ENCODE data around the gene ZNF326.

ZNF326 gene

DNA sequence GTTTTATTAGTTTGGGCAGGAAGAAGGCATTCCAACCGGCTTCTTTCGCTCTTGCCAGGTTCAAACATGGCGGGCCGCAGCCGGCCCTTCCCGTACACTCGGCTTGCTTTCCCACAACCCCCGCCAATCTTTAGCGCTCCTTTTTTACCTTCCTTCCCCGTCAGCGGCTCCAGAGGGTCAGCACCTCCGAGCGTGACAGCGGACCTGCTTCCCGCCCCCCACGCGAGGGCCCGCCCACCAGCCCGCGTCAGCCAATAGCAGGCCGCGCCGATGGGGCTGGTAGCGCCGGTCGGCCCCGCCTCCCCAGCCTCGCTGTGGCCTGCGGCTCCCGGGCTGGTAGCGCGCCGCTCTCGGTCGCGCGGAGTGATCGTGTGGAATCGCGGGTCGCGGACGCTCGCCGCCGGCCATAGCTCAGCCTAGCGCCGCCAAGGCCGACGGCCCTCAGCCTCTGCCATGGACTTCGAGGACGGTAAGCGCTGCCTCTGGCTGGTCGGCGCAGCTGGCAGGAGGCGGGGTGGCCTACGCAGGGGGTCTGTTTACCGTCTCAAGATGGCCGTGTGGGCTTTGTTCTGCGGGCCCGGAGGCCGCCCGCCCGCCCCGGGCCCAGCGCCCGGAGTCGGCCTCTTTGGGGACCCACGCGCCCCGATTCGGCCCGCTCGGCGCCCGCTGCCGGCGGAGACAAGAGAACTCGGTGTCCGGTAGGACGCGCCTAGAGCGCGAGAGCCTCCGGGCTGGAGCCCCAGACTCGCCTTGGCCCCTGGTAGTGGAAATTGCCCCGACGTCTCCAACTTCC lies at the start of gene ZNF326:
TSS of gene ZNF326 (plus strand) at position 306 of the 793 bp plus-strand sequence. CDS start at position 454, 148 bp downstream.
- peak; percentile 98 for DNase-seq

- DNase-seq = no peak
Measured at GRCh38 chr1:89945852-89946476, 48.9 kb upstream of the ZNF326 start.

- no peak for DNase-seq
Measured at GRCh38 chr1:89946532-89946931, 48.4 kb upstream of the ZNF326 start.

DNA sequence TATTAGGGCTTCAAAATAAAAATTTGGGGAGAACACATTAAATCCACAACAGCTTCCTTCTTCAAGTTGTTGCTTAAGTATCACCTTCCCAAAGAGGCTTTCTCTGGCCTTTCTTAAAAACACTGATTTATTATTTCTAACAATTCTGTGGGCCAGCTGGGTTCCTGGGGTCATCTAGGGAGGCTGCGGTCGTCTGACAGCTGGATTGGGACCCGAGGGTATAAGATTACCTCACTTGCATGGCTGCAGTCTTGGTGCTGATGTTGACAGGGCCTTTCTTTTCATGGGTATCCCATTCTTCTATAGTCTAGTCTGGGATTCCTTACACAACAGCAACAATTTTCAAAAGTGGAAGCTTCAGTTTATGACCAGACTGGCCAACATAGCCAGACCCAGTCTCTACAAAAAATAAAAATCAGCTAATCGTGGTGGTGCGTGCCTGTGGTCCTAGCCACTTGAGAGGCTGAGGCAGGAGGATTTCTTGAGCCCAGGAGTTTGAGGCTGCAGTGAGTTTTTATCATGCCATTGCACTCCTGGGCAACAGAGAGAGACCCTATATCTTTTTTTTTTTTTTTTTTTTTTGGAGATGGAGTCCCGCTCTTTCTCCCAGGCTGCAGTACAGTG lies 46.1 kb upstream of the ZNF326 start:
- no peak for DNase-seq

- no peak for DNase-seq
Measured at GRCh38 chr1:89949991-89950624, 44.8 kb upstream of the ZNF326 start.

- DNase-seq = no peak
Measured at GRCh38 chr1:89950703-89951102, 44.2 kb upstream of the ZNF326 start.

GRCh38 chr1:89951766-89952604 lies 42.9 kb upstream of the ZNF326 start:
- no peak for DNase-seq

DNA sequence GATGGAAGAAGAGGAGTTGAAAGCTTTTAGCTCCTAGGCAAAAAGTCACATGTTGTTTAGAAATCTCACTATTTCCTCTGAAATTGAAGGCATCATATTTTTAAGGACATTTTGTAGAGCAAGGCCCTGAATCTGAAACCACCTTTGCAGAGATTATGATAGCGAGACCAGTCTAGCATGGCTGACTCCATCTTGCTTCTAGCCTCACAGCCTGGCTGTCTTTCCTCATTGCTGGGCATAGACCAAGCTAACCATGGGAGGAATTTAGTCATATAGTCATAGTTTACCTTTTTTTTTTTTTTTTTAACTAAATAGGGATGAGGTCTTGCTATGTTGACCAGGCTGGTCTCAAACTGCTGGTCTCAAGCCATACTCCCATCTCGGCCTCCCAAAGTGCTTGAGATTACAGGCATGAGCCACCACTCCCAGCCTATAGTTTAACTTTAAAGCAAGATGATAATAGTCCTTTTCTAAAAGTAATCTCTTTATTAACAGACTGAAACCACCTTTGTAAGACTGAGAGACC lies 42.2 kb upstream of the ZNF326 start:
- no peak for DNase-seq

GRCh38 chr1:89953131-89953626 lies 41.7 kb upstream of the ZNF326 start:
- DNase-seq = no peak

- no peak for DNase-seq
Measured at GRCh38 chr1:89953929-89954328, 41.0 kb upstream of the ZNF326 start.

- DNase-seq = no peak
Measured at GRCh38 chr1:89954401-89954800, 40.5 kb upstream of the ZNF326 start.

DNA sequence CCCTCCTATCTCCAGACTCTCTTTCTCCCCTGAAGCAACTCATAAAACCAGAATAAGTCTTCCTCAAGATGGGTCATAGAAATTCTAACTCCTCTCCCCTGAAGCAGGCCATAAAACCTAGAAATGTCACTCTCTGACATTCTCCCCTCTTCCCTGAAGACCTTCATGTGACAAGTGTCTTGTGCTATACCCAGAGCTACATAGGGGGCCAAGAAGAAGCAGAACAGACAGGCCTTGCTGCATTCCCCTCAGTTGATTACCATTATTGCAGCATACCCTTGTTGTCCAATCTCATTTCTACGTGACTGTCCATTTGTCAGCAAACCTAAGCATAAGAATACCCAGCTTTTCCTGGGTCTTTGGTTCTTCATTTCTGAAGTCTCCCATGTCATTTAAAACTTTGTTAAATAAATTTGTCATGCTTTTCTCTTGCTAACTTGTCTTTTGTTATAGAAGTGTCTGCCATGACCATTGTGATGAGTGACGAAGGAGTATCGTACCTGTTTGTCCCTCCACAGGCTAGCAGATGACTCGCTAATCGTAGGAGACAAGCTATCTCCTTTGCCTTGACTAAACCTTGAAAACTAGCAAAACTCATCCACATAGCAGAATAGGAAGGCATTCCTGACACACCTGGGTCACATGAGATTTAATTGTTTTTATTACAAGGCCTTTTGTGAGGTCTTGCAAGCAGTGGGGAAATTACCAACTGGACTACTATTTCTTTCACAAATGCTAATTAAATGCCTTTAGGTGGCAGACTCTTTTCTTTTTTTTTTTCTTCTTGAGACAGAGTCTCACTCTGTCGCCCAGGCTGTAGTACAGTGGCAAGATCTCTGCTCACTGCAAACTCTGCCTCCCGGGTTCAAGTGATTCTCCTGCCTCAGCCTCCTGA lies 39.4 kb upstream of the ZNF326 start:
- DNase-seq = no peak

DNA sequence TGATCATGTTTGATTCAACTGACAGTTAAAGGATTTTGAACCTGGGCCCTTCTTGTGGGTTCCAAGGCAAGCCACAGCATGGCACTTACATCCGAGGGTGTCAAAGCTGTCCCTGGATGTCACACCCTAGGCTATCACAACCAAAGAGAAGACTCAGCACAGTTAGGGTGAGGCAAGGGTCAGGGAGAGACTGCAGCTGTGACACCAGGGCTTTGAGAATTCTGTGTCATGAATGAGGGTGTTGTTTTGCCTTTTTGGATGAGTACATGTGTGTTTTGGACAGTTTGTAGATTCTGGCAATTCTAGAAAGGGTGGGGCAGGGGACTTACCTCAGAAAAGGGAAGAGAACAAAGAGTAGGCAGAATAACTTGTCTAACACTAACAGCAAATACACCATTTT lies 37.8 kb upstream of the ZNF326 start:
- no peak for DNase-seq

DNA sequence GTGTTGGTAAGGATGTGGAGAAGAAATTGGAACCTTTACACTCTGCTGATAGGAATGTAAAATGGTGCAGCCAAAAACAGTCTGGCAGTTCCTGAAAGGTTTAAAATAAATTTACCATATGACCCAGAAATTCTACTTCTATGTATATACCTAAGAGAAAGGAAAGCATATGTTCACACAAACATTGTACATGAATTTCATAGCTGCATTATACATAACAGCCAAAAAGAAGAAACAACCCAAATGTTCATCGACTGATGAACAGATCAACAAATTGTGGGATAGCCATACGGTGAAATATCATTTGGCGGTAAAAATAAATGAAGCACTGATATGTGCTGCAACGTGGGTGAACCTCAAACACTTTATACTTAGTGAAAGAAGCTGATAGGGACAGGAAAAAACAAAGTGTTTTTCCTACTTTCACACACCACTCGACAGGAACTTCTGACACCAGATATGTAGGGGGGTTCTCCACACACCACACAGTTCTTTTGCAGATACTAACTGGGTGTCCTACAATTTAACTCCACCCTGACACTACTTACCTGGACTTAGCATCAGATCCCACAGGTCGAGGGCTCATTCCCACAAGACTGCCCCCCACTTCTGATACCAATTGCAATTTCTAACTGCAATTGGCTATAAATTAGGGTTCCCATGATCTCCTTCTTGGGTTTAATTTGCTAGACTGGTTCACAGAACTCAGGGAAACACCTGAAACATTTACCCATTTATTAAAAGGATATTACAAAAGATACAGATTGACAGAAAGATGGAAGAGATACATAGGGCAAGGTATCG lies 35.9 kb upstream of the ZNF326 start:
- DNase-seq = no peak

- no peak for DNase-seq
Measured at GRCh38 chr1:89959719-89960118, 35.2 kb upstream of the ZNF326 start.

GRCh38 chr1:89962024-89962741 lies 32.7 kb upstream of the ZNF326 start:
- no peak for DNase-seq

GRCh38 chr1:89962742-89963075 lies 32.2 kb upstream of the ZNF326 start:
- no peak for DNase-seq

DNA sequence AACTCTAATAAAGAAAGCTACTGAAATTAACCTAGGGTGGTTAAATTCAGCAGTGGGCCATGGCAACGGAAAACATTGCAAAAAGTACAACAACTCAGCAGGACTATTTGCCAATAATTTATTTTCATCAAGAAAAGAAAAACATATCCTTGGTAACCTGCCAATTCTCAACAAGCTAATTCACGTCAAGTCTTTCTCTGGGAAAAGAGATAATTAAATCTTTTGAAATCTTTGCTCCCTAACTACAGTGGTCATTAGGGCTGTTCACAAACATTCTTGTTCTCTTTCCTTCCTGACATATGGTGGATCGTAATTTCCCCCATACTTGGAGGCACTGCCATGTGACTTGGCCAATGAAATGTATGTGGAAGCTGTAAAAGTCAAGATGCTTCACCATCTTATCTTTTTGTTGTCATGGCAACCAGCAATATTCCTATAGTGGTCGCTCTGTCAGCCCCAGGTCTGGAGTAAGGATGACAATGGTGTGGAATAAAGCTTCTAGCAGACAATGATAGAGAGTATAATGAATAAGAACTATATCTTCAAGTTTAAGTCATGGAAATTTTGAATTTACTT lies 29.6 kb upstream of the ZNF326 start:
- DNase-seq = no peak

- DNase-seq = no peak
Measured at GRCh38 chr1:89966656-89967055, 28.3 kb upstream of the ZNF326 start.
